Small intestine (tissue), 7 donors: Measurements from ENCODE around the gene SLC35F4. TPM values are rescaled to one million over a fixed set of nuclear protein-coding genes. Genes with fewer than 3 reads are reported as not detected.
A peak's percentile ranks its signal among the peaks of the same experiment; 100 is the strongest.

Source experiments
- DNase-seq, 2 donors: peaks; one replicate each; pipeline versions ENCODE4 v3.0.0 to v3.0.0-alpha.2; 2013
- FAIRE-seq: peaks from 2 replicates; lab custom pipeline; 2012; peaks lifted over from hg19 to GRCh38; lab: Jason Lieb, UNC
- H3K27ac ChIP-seq, 3 donors: one replicate each; pipeline ENCODE4 v1.5.1; 2013; ENCODE audit warnings: low read length in 2 of 3, mild to moderate bottlenecking in 2 of 3, control low read depth in 1 of 3, inconsistent platforms in 1 of 3, low read depth in 1 of 3, moderate library complexity in 1 of 3
- H3K27me3 ChIP-seq, 3 donors: one replicate each; pipeline ENCODE4 v1.6.1; 2013; ENCODE audit warnings: low read length in 3 of 3, inconsistent platforms in 1 of 3; ENCODE audit not compliant: control insufficient read depth in 3 of 3, insufficient read depth in 3 of 3
- H3K36me3 ChIP-seq, 3 donors: one replicate each; pipeline ENCODE4 v1.6.1; 2013; ENCODE audit warnings: low read length in 3 of 3, inconsistent platforms in 1 of 3, low read depth in 1 of 3, mild to moderate bottlenecking in 1 of 3, moderate library complexity in 1 of 3; ENCODE audit not compliant: control insufficient read depth in 3 of 3, insufficient read depth in 2 of 3
- H3K4me1 ChIP-seq, 3 donors: one replicate each; pipeline ENCODE4 v1.6.1; 2013; ENCODE audit warnings: low read length in 2 of 3, inconsistent platforms in 1 of 3, low read depth in 1 of 3, mild to moderate bottlenecking in 1 of 3, moderate library complexity in 1 of 3; ENCODE audit not compliant: control insufficient read depth in 3 of 3, insufficient read depth in 2 of 3
- H3K4me3 ChIP-seq, 3 donors: one replicate each; pipeline ENCODE4 v1.5.1; 2013; ENCODE audit warnings: low read length in 3 of 3, control low read depth in 1 of 3, inconsistent platforms in 1 of 3, low read depth in 1 of 3, mild to moderate bottlenecking in 1 of 3, moderate library complexity in 1 of 3
- H3K9me3 ChIP-seq, 2 donors: one replicate each; pipeline ENCODE4 v1.6.1; 2013; ENCODE audit warnings: low read depth in 1 of 2, low read length in 1 of 2; ENCODE audit not compliant: control insufficient read depth in 2 of 2, insufficient read depth in 1 of 2
- WGBS, 3 donors: extraction: QIAGEN DNeasy Blood & Tissue Kit; methylation state at CpG; one replicate each; pipeline ENCODE4 v1.1.7; 2013; 5-methylcytosine and 5-hydroxymethylcytosine counted together
- polyA plus RNA-seq, 4 donors: library from polyadenylated mRNA; stranded (reverse) in 3 of 4; unstranded in 1 of 4; fragments of 200-250 nt in 3 of 4; fragments of 120-200 nt in 1 of 4; gene quantifications; one replicate each; pipeline versions ENCODE4 v1.2.1 to v1.2.3, GENCODE V29; 2013
- donor health status: healthy with polysubstance abuse.
- donor health status: control.
- donor health status: control.
- donor health status: Bipolar disorder and iron deficiency.
- donor health status: healthy.

SLC35F4 gene
- polyA plus RNA-seq, 4 donors, result 0.10 to 0.13 TPM; not detected in 2

DNA sequence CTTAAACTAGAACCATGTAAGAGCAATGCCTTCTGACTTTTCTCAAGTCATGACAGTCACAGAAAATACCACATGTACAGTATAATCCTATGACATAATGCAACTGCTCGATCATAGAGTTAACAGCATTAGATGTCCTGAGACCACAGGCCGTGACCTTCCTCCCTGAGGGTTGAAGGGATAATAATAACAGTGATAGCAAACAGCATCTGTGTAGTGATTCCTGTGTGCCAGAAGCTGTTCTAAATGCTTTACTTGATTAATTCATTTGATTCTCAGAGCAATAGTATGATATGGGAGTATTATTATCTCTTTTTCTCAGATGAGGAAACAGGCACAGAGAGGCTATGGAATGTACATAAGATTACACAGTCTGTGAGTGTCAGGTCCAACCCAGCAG is 53.2 kb downstream of the SLC35F4 start:
- no peak for FAIRE-seq
- no peaks in the 10 kb centered on the region for H3K9me3 ChIP-seq
- no peak overlapping the region for H3K27ac ChIP-seq
- no peak overlapping the region for H3K4me3 ChIP-seq
- peaks cover 0 to 3% (median 0%) of the 10 kb centered on the region in 3 donors for H3K27me3 ChIP-seq
- no peaks in the 10 kb centered on the region for H3K4me1 ChIP-seq
- 76 to 87% (median 86%) methylated on average over 2 of the region's 2 CpGs for WGBS, 3 donors
- DNase-seq, result no peak
- no peaks in the 10 kb centered on the region for H3K36me3 ChIP-seq

DNA sequence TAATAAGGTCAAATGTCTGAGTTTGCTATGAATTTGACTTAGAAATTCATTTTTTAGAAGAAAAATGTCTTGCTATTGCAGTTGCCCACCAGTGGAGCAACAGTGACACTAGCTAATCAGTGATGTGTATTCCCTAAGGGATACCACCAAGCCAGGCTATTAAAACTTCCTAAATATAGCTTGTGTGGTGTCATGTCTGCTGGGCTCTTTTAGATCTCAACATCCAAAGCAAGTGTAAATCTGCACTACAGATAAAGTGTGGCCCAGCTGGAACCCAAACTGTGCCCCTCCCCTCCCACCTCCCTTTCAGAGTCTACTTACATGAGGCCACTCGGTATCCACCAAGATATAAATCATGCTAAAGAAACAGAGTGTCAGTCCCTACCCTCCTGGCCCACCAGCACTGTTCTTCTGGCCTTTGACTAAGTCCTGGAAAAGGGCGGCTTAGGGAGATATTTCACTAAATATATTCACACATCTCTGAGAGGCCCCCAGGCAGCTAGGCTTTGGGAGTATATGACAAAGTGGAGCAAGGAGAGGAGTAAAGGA is 53.8 kb downstream of the SLC35F4 start:
- no peaks in the 10 kb centered on the region for H3K36me3 ChIP-seq
- H3K4me1 ChIP-seq, result no peaks in the 10 kb centered on the region
- H3K4me3 ChIP-seq, result no peak overlapping the region
- DNase-seq (no peak), FAIRE-seq (no peak)
- peaks cover 0 to 3% (median 0%) of the 10 kb centered on the region in 3 donors for H3K27me3 ChIP-seq
- WGBS, 3 donors, result 51 to 70% (median 68%) methylated on average over 2 of the region's 2 CpGs
- no peaks in the 10 kb centered on the region for H3K9me3 ChIP-seq
- no peak overlapping the region for H3K27ac ChIP-seq

DNA sequence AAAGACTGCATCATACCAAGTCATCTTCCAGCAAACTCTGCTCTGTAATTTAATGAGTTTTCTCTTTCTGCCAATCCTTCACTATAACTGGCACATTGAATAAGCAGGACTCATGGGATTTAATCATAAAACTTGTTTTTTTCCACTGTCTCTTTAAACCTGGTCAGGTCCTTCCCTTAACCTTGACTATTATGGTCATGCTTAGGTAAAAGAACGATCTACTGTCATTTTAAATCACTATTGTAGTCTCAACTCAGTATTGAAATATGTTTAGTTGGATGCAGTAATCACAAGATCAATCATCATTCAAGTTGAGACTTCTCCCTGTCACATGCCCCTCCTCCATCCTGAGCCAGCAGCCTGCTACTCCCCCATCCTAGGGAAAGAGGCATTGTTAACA is 56.1 kb downstream of the SLC35F4 start:
- no peak overlapping the region for H3K4me3 ChIP-seq
- FAIRE-seq (no peak), DNase-seq (no peak)
- no peak overlapping the region for H3K27ac ChIP-seq
- H3K4me1 ChIP-seq, result no peaks in the 10 kb centered on the region
- 9 to 37% (median 15%) methylated on average over 1 of the region's 1 CpG for WGBS, 3 donors
- H3K9me3 ChIP-seq, result no peaks in the 10 kb centered on the region
- no peaks in the 10 kb centered on the region for H3K36me3 ChIP-seq
- peaks cover 0 to 3% (median 0%) of the 10 kb centered on the region in 3 donors for H3K27me3 ChIP-seq

DNA sequence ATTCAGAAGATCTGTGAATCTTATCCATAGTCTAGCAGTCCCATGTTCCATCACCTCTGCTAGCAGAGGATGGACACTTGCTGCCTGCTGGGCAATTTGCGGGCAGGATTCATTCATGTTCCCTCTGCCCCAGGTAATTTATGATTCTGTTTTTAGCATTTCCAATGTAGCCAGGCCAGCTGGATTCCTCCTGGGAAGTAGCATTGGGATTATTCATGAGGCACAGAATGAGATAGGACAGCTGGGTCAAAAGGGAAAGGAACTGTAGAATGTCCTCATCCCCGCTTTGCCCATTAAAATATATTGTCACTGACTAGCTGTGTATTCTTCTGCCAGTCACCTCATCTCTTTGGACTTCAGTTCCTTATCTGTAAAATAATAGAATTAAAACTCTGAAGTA is 68.7 kb downstream of the SLC35F4 start:
- Histone ChIP-seq H3K9me3 (peaks cover 0 to 2% of the 10 kb centered on the region in 2 donors), H3K36me3 (no peaks in the 10 kb centered on the region), H3K4me1 (no peaks in the 10 kb centered on the region), H3K4me3 (no peak overlapping the region), H3K27me3 (no peaks in the 10 kb centered on the region), H3K27ac (no peak overlapping the region)
- no peak for FAIRE-seq
- DNase-seq, result no peak
- WGBS, 3 donors, result 54 to 92% (median 69%) methylated on average over 2 of the region's 2 CpGs

DNA sequence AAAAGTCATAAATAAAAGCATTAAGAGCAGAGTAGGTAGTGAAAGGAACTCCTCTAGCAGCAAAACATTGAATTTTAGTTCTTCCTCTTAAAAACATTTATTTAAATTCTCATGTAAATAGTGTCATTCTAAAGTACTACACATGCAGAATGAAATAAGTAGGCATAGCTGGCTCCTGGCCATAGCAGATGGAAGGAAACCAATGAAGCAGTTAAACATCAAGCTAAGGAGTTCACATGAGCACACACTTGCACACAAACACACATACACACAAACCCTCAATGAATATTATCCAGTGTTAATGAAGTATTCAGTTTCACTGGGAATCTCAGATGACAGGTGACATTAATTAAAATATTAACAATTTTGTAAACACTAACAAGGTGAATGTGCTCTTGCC is 69.3 kb downstream of the SLC35F4 start:
- no peak overlapping the region for H3K27ac ChIP-seq
- H3K27me3 ChIP-seq, result no peaks in the 10 kb centered on the region
- H3K9me3 ChIP-seq, result peaks cover 0 to 2% of the 10 kb centered on the region in 2 donors
- H3K4me1 ChIP-seq, result no peaks in the 10 kb centered on the region
- FAIRE-seq (no peak), DNase-seq (no peak)
- H3K4me3 ChIP-seq, result no peak overlapping the region
- no peaks in the 10 kb centered on the region for H3K36me3 ChIP-seq

DNA sequence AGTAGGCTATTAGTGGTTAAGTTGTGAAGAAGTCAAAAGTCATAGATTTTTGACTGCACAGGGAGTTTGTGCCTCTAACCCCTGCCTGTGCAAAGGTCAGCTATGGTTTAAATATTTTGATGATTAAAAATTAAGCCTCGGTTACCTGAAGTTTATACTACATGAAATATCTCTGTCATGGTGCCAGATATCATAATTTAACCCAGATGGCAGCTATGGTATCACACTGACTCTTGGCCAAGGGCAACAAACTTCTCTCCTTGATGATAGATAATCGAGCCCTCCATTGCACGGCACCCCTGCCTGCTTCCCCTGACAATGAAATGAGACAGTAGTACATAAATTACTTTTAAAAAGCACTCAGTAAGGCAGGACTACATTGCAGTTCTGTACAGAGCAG is 80.8 kb downstream of the SLC35F4 start:
- Histone ChIP-seq H3K9me3 (peaks cover 0 to 2% of the 10 kb centered on the region in 2 donors), H3K27ac (no peak overlapping the region), H3K36me3 (no peaks in the 10 kb centered on the region), H3K4me3 (no peak overlapping the region), H3K4me1 (no peaks in the 10 kb centered on the region), H3K27me3 (no peaks in the 10 kb centered on the region)
- no peak for FAIRE-seq
- WGBS, 3 donors, result 12 to 30% (median 23%) methylated on average over 3 of the region's 3 CpGs
- DNase-seq, result peak in 1 of 2 donors; percentile 19

DNA sequence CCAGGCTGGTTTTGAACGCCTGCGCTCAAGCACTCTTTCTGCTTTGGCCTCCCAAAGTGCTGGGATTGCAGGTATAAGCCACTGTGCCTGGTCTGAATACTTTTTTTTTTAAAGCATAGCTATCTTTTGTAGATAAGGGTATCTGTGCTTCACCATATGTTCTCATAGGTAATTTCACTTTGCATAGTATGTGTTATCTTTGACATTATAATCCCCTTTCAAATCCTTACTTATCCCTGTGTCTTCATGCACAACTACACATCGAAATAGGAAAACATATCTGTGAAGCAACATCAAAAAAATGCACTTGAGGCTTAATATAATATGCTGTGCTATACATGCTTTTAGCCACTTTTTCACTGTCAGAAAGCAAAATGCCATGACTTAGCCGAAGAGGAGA is 94.1 kb downstream of the SLC35F4 start:
- FAIRE-seq (no peak), DNase-seq (no peak)
- H3K4me3 ChIP-seq, result no peak overlapping the region

DNA sequence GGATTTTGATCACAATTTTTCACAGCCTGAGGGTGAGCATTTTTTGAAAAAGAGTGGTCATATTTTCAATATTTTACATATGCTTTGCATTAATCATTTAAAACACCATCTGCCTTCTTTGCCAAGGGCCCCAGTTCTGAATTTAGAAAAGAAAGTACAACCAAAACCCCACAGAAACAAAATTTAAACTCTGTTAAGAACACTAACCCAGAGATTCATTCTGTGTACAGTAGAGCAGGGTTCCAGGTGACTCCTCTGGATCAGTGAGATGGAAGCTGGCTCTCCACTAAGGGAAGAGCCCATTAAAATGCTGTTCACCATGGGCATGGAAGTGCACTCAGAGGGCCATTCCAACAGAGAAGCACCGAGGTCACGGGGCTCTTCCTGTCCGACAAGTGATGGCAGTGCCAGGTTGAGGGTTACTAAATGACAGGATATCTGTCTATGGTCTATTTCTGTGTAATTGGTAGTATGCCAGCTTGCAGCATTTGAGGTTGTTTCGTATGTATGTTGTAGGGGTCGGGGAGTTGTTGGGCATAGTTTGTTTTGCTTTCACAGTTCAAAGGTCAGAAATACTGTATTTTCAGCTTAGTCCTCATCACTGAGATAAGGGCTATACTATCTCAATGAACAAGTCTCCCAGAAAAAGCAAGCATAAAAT is 95.9 kb downstream of the SLC35F4 start:
- FAIRE-seq, result no peak

More for the DNA sequence above, 94.1 kb downstream of the SLC35F4 start:
- H3K36me3 ChIP-seq, result no peaks in the 10 kb centered on the region
- 71 to 79% (median 71%) methylated on average over 4 of the region's 4 CpGs for WGBS, 3 donors
- no peaks in the 10 kb centered on the region for H3K9me3 ChIP-seq
- no peaks in the 10 kb centered on the region for H3K27me3 ChIP-seq
- H3K27ac ChIP-seq, result no peak overlapping the region
- H3K4me1 ChIP-seq, result no peaks in the 10 kb centered on the region

DNA sequence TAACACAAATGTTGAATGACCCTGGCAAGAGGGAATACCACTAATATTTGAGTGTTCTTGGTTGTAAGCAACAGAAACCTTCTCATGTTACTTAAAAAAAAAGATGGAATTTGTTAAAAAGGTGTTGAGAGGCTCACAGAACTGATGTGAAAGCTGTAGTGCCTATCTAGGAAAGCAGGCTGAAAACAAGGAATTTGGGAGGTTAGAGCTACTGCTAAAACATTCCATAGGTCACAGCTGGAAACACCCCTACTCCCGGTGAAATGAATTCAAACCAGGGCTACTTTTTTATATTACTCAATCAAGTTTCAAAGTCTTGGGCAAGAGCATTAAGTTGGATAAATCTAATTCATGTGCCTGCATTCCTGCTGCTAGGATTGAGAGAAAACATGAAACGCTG is 104.1 kb downstream of the SLC35F4 start:
- Histone ChIP-seq H3K36me3 (no peaks in the 10 kb centered on the region), H3K27ac (no peak overlapping the region), H3K4me3 (no peak overlapping the region), H3K27me3 (no peaks in the 10 kb centered on the region), H3K4me1 (no peaks in the 10 kb centered on the region), H3K9me3 (no peaks in the 10 kb centered on the region)
- FAIRE-seq (no peak), DNase-seq (no peak)
- WGBS, 3 donors, result 49 to 62% (median 54%) methylated on average over 2 of the region's 2 CpGs

More for the DNA sequence above, 95.9 kb downstream of the SLC35F4 start:
- H3K4me1 ChIP-seq, result no peaks in the 10 kb centered on the region
- no peaks in the 10 kb centered on the region for H3K36me3 ChIP-seq
- WGBS, 3 donors, result 31 to 51% (median 36%) methylated on average over 5 of the region's 5 CpGs
- no peak overlapping the region for H3K4me3 ChIP-seq
- no peaks in the 10 kb centered on the region for H3K9me3 ChIP-seq
- H3K27ac ChIP-seq, result no peak overlapping the region
- no peaks in the 10 kb centered on the region for H3K27me3 ChIP-seq
- DNase-seq, result no peak
